GM18505 (cell line): Measurements from ENCODE around the gene USP15.

ENCODE experiments used
- ATAC-seq: cut with Tn5 transposase; IDR thresholded peaks from one replicate; pipeline ENCODE4 v1.9.1; 2021; ENCODE audit not compliant: unreplicated experiment
- POLR2A ChIP-seq: IDR thresholded peaks from 4 replicates; pipeline ENCODE4 v1.6.1; 2011; ENCODE audit warnings: borderline replicate concordance; ENCODE audit not compliant: insufficient read depth, insufficient read length; ENCODE audit errors: extremely low read depth

Gene USP15

DNA sequence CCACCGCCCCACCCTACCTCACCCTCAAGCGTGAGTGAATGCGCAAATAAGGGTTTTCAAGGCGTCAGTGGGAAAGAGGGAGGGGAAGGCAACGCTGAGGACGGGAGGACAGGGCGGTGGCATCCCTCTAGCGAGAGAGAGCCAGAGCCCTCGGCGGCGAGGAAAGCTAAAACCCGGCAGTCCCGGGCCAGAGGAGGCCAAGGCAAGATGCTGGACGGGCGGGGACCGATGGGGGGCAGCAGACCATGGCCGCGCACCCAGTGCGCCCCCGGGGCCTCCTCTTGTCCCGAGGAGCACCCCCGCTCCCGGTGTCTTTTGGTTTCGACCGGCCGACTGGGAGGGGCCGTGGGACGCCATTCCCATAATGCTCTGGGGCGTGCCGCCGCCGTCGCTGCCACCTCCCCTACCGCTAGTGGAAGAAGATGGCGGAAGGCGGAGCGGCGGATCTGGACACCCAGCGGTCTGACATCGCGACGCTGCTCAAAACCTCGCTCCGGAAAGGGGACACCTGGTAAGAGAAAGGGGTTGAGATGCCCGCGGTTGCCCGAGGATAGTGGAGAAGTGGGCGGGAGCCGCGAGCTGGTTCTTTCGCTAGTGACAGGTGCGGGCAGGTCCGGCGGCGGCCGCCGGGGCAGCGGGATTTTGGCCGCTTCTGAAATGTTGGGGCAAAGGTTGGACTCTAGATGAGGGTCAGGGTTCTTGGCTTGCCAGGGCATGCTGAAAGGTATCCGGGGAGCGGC, at the start of gene USP15:
TSS of gene USP15 (plus strand) at position 412 of the 740 bp plus-strand sequence. CDS start at position 423, 11 bp downstream.
- TF ChIP-seq POLR2A, result peak; percentile 96
- peak; percentile 79 for ATAC-seq

DNA sequence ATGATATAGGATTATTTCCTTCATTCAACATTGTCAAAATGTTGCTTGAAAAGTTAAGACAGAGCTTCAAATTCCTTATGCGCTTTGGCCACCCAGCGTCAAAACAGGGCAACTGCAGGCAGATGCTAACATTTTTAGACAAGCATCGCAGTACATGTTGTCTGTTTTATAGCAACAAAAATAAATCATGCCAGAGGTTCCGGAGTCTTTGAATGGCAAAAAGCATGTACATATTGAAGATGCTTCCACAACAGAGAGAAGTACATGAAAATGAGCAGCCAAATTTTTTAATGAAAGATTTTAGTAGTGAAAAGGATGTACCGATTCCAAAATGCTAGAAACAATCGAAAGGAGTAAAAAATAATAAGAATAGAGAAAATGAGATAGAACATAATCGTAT, 49.8 kb upstream of the USP15 start:
- ATAC-seq, result peak; percentile 78
- TF ChIP-seq POLR2A, result no peak

DNA sequence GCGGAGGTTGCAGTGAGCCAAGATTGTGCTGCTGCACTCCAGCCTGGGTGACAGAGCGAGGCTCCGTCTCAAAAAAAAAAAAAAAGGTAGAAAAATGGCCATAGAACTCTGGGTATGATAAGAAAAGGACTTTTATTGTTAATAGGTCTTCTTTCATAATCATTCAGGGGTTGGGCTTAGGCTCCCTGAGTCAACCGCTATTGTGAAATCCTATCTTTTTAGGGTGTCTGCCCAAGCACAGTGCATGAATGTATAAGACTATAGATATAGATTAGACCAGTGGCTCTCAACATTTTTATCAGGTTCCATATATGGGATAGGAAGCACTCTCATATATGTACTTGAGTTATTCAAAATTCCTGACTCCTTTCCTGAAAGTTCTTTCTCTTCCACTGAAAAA, 48.7 kb upstream of the USP15 start:
- TF ChIP-seq POLR2A, result no peak
- no peak for ATAC-seq

DNA sequence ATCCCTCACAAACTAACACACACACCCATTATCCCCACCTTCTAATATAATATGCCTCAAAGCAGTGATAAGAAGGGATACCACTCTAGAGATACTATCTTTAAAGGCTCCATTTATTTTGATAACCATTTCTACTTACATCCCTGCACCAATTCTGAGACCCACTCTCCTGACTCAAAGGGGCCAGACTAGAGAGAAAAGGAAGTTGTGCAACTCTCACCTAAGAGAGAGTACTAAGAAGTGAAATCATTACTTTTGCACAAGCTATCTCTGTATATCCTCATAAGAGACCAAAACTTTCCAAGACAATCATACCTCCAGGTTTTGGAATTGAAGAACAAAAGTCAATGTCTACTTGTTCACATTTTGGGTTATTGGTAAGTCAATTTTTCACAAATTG, 45.4 kb upstream of the USP15 start:
- no peak for ATAC-seq
- TF ChIP-seq POLR2A, result no peak

DNA sequence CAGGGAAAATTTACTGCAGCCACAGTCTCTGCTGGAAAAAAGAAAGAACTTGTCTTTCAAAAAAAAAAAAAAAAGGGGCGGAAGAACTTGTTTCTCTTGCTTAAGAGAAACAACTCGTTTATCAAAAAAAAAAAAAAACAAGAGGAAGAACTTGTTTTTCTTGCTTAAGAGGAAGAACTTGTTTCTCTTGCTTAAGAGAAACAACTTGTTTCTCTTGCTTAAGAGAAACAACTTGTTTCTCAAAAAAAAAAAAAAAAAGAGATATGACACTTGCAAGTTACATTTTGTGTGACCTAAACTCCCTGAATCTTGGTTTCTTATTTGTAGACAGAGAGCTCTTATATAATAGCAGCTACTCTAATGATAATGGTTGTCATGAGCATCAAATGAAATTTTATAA, 44.7 kb upstream of the USP15 start:
- no peak for ATAC-seq
- no peak for TF ChIP-seq POLR2A

DNA sequence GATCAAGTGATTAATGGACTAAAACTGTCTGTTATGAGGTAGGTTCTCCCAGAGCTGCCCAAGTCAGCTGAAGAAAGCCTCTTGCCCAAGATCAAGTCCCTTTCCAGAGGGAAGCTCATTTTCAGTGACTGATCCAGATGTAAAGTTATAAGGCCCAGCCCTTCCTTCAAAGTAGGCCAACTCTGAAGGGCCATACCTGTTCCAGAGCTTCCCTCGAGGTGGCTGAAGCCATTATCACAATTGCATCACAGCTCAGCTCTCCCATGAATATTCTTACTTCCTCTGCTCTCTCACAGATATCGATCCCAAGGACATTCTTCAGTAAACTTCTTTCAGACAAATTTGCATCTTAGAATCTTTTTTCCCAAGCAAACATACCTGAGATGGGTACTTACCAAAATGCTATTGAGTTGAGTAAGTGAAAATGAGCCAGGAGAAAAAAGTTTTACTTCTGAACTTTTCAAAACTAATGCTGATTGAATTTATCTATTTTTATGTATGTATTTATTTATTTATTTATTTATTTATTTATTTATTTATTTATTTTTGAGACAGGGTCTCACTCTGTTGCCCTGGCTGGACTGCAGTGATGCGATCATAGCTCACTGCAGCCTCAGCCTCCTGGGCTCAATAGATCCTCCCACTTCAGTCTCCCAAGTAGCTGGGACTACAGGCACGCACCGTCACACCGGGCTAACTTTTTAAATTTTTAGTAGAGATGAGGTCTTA, 42.6 kb upstream of the USP15 start:
- ATAC-seq, result no peak

DNA sequence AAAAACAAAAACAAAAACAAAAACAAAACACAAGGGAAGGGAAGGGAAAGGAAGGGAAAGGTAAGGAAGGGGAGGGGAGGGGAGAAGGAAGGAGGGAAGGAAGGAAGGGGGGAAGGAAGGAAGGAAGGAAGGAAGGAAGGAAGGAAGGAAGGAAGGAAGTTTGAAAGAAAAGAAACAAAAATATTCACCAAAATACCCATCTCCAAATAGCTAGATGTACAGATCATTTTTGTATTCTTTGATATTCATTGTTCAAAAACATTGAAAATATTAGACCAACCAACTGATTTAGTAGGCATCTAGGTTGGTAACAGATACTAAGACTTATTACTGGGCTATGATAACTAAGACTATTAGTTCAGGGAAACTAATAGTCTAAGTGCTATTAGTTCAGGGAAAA, 39.1 kb upstream of the USP15 start:
- no peak for ATAC-seq

More for the DNA sequence above, 42.6 kb upstream of the USP15 start:
- no peak for TF ChIP-seq POLR2A

DNA sequence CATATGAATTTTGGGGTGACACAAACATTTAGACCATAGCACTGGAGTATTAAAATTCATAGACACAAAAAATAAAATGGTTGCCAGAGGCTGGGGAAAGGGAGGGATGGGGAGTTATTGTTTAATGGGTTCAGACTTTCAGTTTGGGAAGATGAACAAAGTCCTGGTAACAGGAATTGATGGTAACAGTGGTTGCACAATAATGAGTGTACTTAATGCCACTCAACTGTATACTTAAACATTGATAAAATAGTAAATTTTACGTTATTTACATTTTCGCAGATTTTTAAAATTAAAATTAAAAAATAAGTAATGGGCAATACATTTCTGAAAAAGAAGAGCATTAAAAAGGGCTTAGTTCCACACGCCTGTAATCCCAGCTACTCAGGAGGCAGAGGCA, 35.6 kb upstream of the USP15 start:
- no peak for TF ChIP-seq POLR2A
- ATAC-seq, result no peak

More for the DNA sequence above, 39.1 kb upstream of the USP15 start:
- no peak for TF ChIP-seq POLR2A

DNA sequence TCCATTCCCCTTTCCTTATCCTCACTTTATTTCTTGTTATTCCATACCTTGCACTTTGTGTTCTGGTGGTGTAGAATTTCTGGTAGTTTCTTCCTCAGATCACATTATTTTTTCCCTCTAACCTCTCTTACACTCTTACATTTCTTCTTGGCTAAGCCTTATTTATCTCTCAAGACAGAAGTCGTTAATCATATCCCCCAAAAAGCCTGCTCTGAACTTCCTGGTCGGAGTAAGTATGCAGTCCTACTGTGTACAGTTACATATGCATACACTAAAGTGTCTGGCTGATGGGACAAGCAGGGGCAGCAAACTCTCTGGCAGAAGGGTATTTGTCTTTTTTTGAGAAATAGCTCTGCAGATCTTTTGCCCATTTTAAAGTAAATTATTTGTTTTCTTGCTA, 33.1 kb upstream of the USP15 start:
- TF ChIP-seq POLR2A, result no peak
- no peak for ATAC-seq

DNA sequence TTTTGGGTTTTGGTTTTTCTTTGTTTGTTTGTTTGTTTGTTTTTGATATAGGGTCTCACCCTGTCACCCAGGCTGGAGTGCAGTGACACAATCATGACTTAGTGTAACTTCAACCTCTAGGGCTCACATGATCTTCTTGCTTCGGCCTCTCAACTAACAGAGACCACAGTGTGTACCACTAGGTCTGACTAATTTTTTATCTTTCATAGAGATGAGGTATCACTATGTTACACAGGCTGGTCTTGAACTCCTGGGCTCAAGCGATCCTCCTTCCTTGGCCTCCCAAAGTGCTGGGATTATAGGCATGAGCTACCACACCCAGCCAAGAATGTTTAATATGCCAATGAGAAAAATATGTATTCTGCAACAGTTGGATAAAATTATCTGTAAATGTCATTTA, 29.6 kb upstream of the USP15 start:
- ATAC-seq, result no peak
- TF ChIP-seq POLR2A, result no peak

DNA sequence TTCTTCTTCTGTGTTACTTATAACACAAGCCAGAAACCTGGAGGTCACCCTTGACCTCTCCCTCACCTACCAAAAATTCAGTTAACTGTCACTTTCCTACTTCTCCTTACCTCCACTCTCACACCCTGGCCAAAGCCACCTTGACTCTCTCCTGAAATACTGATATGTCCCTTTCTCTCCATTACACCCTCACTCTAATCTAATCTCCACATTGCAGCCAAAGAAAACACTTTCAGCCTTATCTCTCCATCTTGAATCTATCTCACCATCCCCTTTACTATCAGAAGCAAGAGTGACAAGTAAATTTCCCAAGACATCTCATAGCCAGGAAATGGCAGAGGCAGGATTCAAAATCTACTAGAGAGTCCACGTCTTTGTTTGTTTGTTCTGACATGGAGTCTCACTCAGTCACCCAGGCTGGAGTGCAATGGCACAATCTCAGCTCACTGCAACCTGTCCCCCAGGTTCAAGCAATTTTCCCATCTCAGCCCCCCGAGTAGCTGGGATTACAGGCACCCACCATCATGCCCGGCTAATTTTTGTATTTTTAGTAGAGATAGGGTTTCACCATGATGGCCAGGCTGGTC, 28.0 kb upstream of the USP15 start:
- ATAC-seq, result no peak

DNA sequence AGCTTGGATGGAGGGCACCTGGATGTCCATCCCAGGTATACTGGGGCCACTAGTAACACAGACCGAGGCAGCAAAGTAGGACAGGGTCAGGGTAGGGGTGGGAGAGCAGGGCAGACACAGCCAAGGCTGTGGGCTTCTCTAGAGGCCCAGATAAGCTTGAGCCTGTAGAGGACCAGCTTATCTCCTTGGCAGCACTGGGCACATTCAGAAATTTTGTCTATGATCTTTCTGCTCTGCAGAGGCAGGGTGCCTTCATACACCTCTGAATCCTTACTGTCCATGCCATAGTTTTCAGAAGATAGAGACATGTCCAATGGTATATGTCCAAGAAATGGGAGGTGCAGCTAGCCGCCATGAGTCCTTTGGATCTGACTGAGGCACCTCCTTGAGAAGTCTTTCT, 26.4 kb upstream of the USP15 start:
- ATAC-seq, result no peak

More for the DNA sequence above, 28.0 kb upstream of the USP15 start:
- TF ChIP-seq POLR2A, result no peak

DNA sequence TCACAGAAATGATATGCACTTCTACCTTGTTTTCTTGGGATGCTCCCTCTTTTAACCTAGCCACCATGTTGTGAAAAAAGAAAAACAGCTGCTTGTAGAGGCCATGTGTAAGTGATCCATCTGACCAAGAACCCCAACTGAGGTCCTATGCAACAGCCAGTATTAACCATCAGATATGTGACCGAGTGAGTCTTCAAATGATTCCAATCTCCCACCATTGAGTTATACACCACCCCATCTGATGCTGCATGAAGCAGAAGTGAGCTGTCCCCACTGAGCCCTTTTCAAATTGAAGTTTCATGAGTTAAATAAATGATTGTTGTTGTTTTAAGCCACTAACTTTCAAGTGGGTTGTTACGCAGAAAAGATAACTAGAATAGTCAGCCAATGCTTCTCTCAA, 20.6 kb upstream of the USP15 start:
- ATAC-seq, result no peak
- TF ChIP-seq POLR2A, result no peak

More for the DNA sequence above, 26.4 kb upstream of the USP15 start:
- no peak for TF ChIP-seq POLR2A
